Renal pelvis (tissue), 4 donors: ENCODE results near the gene ZNF415. TPM values are rescaled to one million over a fixed set of nuclear protein-coding genes. Genes with fewer than 3 reads are reported as not detected.

Experiments
- DNase-seq: peaks from one replicate; pipeline ENCODE4 v3.0.0-alpha.2; 2013
- polyA plus RNA-seq, 3 donors: library from polyadenylated mRNA; unstranded; fragments of 120-200 nt; gene quantifications; one replicate each; pipeline ENCODE4 v1.2.1, GENCODE V29; 2013; ENCODE audit not compliant: insufficient read length in 3 of 3

The ZNF415 gene
- polyA plus RNA-seq, 3 donors, result 22.0 to 27.9 (median 24.5) TPM

DNA sequence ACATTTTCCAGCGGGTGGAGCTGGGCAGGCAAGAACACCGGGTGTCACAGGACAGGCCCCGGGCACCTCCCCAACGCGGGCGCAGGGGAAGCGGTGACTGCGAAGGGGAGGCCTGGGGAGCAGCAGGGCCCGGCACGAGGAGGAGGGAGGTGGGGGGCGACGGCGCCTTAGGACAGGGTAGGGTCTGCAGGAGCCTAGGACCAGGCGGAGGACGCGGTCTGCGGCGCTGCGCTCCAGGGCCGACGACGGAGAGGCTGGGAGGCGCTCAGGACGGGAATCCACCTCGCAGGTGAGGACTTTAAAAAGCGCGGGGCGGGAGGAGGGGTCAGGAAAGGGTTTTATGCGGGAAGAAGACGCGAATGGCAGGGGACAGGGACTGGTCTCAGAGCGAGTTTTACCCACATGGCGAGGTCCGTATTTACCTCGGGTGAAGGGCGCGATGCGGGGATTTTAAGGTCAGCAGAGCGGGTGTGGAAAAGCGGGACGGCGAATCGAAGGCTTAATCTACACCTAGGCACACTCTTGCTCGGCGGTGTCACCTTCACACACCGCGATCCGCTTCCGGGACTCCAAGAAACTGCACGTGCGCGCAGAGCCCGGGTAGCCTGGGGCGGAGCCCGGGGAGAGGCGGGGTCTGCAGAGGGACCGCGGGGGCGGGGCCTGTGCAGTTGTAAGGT, 74.7 kb downstream of the ZNF415 start:
- DNase-seq, result peak; percentile 61

Other genes starting within 250 kb of the ZNF415 start
- 10 to 100 TPM; 23.8 to 52.1 (median 45.3) TPM for gene ZNF320, start 235.3 kb downstream of the ZNF415 start, polyA plus RNA-seq
- 10 to 100 TPM; 11.3 to 20.1 (median 13.6) TPM for gene ZNF888, start 209.5 kb downstream of the ZNF415 start, polyA plus RNA-seq
- gene ZNF816, start 170.0 kb downstream of the ZNF415 start, polyA plus RNA-seq, result 10 to 100 TPM; 14.8 to 18.5 (median 18.2) TPM
- gene ERVV-1, start 119.0 kb downstream of the ZNF415 start, polyA plus RNA-seq, result under 1 TPM in 2 of 3 donors, not detected in 1; 0.14 to 0.40 TPM
- under 1 TPM; 0.09 to 0.31 (median 0.13) TPM for gene ERVV-2, start 88.2 kb downstream of the ZNF415 start, polyA plus RNA-seq
- gene ZNF160, start 29.5 kb downstream of the ZNF415 start, polyA plus RNA-seq, result 10 to 100 TPM; 32.7 to 90.1 (median 64.5) TPM
- 10 to 100 TPM in 2 of 3 donors, 1 to 10 TPM in 1; 8.6 to 18.0 (median 13.4) TPM for gene ZNF347, start 26.1 kb upstream of the ZNF415 start, polyA plus RNA-seq
- gene ZNF665, start 60.4 kb upstream of the ZNF415 start, polyA plus RNA-seq, result 10 to 100 TPM in 1 of 3 donors, 1 to 10 TPM in 2; 6.0 to 10.7 (median 9.7) TPM
- 10 to 100 TPM; 37.9 to 58.8 (median 55.3) TPM for gene ZNF677, start 122.0 kb upstream of the ZNF415 start, polyA plus RNA-seq
- gene VN1R2, start 125.4 kb upstream of the ZNF415 start, polyA plus RNA-seq, result not detected
- gene VN1R4, start 134.8 kb upstream of the ZNF415 start, polyA plus RNA-seq, result not detected
- gene ZNF845, start 200.8 kb upstream of the ZNF415 start, polyA plus RNA-seq, result 1 to 10 TPM; 7.7 to 9.8 (median 8.1) TPM
- 10 to 100 TPM; 10.8 to 17.7 (median 13.4) TPM for gene ZNF525, start 232.8 kb upstream of the ZNF415 start, polyA plus RNA-seq